ENCODE measurements around the gene APBA2.

GRCh38 chr15:28980709-28981350 lies 95.1 kb downstream of the APBA2 start:
- TF ChIP-seq, protein P1, sequence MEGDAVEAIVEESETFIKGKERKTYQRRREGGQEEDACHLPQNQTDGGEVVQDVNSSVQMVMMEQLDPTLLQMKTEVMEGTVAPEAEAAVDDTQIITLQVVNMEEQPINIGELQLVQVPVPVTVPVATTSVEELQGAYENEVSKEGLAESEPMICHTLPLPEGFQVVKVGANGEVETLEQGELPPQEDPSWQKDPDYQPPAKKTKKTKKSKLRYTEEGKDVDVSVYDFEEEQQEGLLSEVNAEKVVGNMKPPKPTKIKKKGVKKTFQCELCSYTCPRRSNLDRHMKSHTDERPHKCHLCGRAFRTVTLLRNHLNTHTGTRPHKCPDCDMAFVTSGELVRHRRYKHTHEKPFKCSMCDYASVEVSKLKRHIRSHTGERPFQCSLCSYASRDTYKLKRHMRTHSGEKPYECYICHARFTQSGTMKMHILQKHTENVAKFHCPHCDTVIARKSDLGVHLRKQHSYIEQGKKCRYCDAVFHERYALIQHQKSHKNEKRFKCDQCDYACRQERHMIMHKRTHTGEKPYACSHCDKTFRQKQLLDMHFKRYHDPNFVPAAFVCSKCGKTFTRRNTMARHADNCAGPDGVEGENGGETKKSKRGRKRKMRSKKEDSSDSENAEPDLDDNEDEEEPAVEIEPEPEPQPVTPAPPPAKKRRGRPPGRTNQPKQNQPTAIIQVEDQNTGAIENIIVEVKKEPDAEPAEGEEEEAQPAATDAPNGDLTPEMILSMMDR (IDR thresholded peaks at IDR 0.05) = no peak
- no peak for TF ChIP-seq POLR2AphosphoS5 (IDR thresholded peaks at IDR 0.05)
- no peak for TF ChIP-seq POLR2A (IDR thresholded peaks at IDR 0.05)
